ENCODE results near the gene PRRC2A. TPM values are rescaled to one million over a fixed set of nuclear protein-coding genes. Genes with fewer than 3 reads are reported as not detected.
A peak's percentile ranks its signal among the peaks of the same experiment; 100 is the strongest.

PRRC2A gene
- total and polyA plus RNA-seq, 10 donors = 84.1 to 198 (median 155) TPM

GRCh38 chr6:31576897-31577578, 43.5 kb upstream of the PRRC2A start:
- 67 to 79% (median 70%) methylated on average over 19 of the region's 19 CpGs for WGBS, 5 donors
- peak; percentile 88 for DNase-seq
- Histone ChIP-seq H3K27me3 (replicated peaks in 1 of 7) (no peaks in the 10 kb centered on the region), H3K27ac (peak overlapping the region in 7 of 8 donors; percentile 36 to 98 (median 91)), H3K9me3 (no peaks in the 10 kb centered on the region), H3K36me3 (peaks cover 0 to 22% (median 1%) of the 10 kb centered on the region in 6 donors), H3K4me3 (peak overlapping the region; percentile 58 to 97 (median 64)), H3K4me1 (peaks cover 35 to 94% (median 80%) of the 10 kb centered on the region in 6 donors)
- intact Hi-C loops (cut with DNase I; ENCODE audit: low total_unique reads) = no loop called here
- TF ChIP-seq CTCF (IDR thresholded peaks at IDR 0.05 in 8 of 11, conservative IDR thresholded peaks at IDR 0.05 in 3 of 11) = no peak
- TF ChIP-seq POLR2A (IDR thresholded peaks at IDR 0.05) = no peak
- peak; percentile 61 to 80 (median 72) for TF ChIP-seq POLR2AphosphoS5 (IDR thresholded peaks at IDR 0.05)

GRCh38 chr6:31577579-31577966, 42.9 kb upstream of the PRRC2A start:
- peak overlapping the region in 7 of 8 donors; percentile 58 to 97 (median 65) for H3K4me3 ChIP-seq
- DNase-seq = peak; percentile 30
- H3K27me3 ChIP-seq (replicated peaks in 1 of 7) = no peaks in the 10 kb centered on the region
- H3K4me1 ChIP-seq = peaks cover 40 to 94% (median 85%) of the 10 kb centered on the region in 6 donors
- peaks cover 0 to 22% (median 1%) of the 10 kb centered on the region in 6 donors for H3K36me3 ChIP-seq
- TF ChIP-seq CTCF (IDR thresholded peaks at IDR 0.05 in 8 of 11, conservative IDR thresholded peaks at IDR 0.05 in 3 of 11) (no peak), POLR2A (IDR thresholded peaks at IDR 0.05) (no peak), POLR2AphosphoS5 (IDR thresholded peaks at IDR 0.05) (no peak)
- intact Hi-C loops (cut with DNase I; ENCODE audit: low total_unique reads) = no loop called here
- H3K27ac ChIP-seq = peak overlapping the region in 7 of 8 donors; percentile 36 to 98 (median 91)
- no peaks in the 10 kb centered on the region for H3K9me3 ChIP-seq
- 75 to 86% (median 84%) methylated on average over 3 of the region's 3 CpGs for WGBS, 5 donors

- intact Hi-C loops (cut with DNase I; ENCODE audit: low total_unique reads) = no loop called here
- Histone ChIP-seq H3K4me3 (peak overlapping the region in 7 of 8 donors; percentile 58 to 97 (median 65)), H3K36me3 (peaks cover 0 to 22% (median 1%) of the 10 kb centered on the region in 6 donors), H3K9me3 (no peaks in the 10 kb centered on the region), H3K27ac (peak overlapping the region in 6 of 8 donors; percentile 82 to 98 (median 96)), H3K4me1 (peaks cover 45 to 94% (median 85%) of the 10 kb centered on the region in 6 donors), H3K27me3 (replicated peaks in 1 of 7) (no peaks in the 10 kb centered on the region)
- WGBS, 5 donors = 65 to 90% (median 86%) methylated on average over 12 of the region's 12 CpGs
- DNase-seq = peak; percentile 32
- TF ChIP-seq POLR2A (IDR thresholded peaks at IDR 0.05) (no peak), POLR2AphosphoS5 (IDR thresholded peaks at IDR 0.05) (no peak), CTCF (IDR thresholded peaks at IDR 0.05 in 8 of 11, conservative IDR thresholded peaks at IDR 0.05 in 3 of 11) (no peak)
Observed at GRCh38 chr6:31578184-31579118, 42.1 kb upstream of the PRRC2A start.
